ENCODE data around the gene HEG1.

DNA sequence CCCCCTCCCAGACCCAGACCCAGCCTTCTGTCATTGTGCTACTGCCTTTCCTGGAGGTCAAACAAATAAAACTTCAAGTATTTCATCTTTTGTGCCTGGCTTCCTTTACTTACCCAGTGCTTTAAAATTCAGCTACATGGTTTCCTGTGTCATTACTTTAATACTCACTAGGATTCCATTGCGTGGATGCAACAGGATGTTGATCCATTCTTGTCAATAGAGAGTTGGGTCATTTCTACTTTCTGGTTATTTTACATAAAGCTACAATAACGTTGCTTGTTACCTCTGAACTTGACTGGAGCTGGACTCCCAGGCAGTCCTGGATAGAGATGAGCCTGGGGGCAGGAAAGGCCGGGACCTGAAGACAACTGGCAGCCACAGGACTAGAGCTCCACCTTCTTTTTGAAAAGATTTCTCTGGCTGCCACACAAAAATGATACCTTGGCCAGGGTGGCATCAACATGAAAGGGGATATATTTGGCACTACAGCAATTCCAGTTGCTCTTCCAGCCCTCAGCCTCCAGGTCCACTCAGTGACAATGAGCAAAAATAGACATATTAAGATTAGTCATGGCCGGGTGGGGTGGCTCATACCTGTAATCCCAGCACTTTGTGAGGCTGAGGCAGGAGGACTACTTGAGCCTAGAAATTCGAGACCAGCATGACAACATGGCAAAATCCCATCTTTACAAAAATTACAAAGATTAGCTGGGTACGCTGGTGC lies 23.3 kb upstream of the HEG1 start:
- TF ChIP-seq, protein P1, sequence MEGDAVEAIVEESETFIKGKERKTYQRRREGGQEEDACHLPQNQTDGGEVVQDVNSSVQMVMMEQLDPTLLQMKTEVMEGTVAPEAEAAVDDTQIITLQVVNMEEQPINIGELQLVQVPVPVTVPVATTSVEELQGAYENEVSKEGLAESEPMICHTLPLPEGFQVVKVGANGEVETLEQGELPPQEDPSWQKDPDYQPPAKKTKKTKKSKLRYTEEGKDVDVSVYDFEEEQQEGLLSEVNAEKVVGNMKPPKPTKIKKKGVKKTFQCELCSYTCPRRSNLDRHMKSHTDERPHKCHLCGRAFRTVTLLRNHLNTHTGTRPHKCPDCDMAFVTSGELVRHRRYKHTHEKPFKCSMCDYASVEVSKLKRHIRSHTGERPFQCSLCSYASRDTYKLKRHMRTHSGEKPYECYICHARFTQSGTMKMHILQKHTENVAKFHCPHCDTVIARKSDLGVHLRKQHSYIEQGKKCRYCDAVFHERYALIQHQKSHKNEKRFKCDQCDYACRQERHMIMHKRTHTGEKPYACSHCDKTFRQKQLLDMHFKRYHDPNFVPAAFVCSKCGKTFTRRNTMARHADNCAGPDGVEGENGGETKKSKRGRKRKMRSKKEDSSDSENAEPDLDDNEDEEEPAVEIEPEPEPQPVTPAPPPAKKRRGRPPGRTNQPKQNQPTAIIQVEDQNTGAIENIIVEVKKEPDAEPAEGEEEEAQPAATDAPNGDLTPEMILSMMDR (IDR thresholded peaks at IDR 0.05) = no peak
- no peak for TF ChIP-seq POLR2A (IDR thresholded peaks at IDR 0.05)
